Measurements from ENCODE around the gene TMEM203. TPM values are rescaled to one million over a fixed set of nuclear protein-coding genes. Genes with fewer than 3 reads are reported as not detected.

Gene TMEM203
- total and polyA plus RNA-seq, 2 of the 13 experiments (the other 11 are each of a cell fraction or from before 2014, with no cell fraction given) = 23.4 to 36.7 TPM

DNA sequence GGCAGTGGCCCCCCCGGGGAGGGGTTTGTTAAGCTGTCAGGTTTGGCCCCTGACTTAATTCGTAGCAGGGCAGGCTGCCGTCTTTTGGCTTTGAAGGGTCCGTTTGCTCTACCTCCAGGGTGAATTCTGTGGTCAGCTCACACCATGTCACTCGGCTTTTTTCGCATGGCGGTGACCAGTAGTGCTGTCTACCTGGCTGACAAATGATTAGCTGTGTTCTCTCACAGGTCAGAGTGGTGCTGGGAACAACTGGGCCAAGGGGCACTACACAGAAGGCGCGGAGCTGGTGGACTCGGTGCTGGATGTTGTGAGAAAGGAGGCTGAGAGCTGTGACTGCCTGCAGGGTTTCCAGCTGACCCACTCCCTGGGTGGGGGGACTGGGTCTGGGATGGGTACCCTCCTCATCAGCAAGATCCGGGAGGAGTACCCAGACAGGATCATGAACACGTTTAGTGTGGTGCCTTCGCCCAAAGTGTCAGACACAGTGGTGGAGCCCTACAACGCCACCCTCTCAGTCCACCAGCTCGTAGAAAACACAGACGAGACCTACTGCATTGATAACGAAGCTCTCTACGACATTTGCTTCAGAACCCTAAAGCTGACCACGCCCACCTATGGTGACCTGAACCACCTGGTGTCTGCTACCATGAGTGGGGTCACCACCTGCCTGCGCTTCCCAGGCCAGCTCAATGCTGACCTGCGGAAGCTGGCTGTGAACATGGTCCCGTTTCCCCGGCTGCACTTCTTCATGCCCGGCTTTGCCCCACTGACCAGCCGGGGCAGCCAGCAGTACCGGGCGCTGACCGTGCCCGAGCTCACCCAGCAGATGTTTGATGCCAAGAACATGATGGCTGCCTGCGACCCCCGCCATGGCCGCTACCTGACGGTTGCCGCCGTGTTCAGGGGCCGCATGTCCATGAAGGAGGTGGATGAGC lies 37.1 kb upstream of the TMEM203 start (continued):
- TF ChIP-seq SP2 (CRISPR knock-in tag; IDR thresholded peaks at IDR 0.05) (peak; percentile 14; the same call in 1 of the 2 replicates), ZNF781 (CRISPR knock-in tag; IDR thresholded peaks at IDR 0.05; ENCODE audit: borderline replicate concordance, not compliant biosample characterization) (no peak), POLR2G (IDR thresholded peaks at IDR 0.05; ENCODE audit: low read depth, low read length) (no peak), MLLT10 (CRISPR knock-in tag; IDR thresholded peaks at IDR 0.05) (no peak), KLF16 (CRISPR knock-in tag; IDR thresholded peaks at IDR 0.05) (0 out of 4 replicates have a peak, but pooled peaks of 1 of the 2 experiments have one; percentile 5), ETV6 (CRISPR knock-in tag; conservative IDR thresholded peaks at IDR 0.05) (no peak), KMT2A (CRISPR knock-in tag; IDR thresholded peaks at IDR 0.05) (no peak; the same call in 1 of the 2 replicates), ZNF740 (CRISPR knock-in tag; IDR thresholded peaks at IDR 0.05) (no peak), FOXP1 (IDR thresholded peaks at IDR 0.05) (no peak), FOXP1 (CRISPR knock-in tag; IDR thresholded peaks at IDR 0.05) (no peak), ZNF790 (CRISPR knock-in tag; IDR thresholded peaks at IDR 0.05; ENCODE audit: borderline replicate concordance) (no peak), TMF1 (CRISPR knock-in tag; IDR thresholded peaks at IDR 0.05; ENCODE audit: low read depth) (no peak), ZNF432 (CRISPR knock-in tag; IDR thresholded peaks at IDR 0.05; ENCODE audit: borderline replicate concordance) (no peak), GATAD1 (CRISPR knock-in tag; IDR thresholded peaks at IDR 0.05) (no peak), TIGD3 (CRISPR knock-in tag; IDR thresholded peaks at IDR 0.05; ENCODE audit: borderline replicate concordance) (peak; percentile 63; the same call in 1 of the 2 replicates), ZNF12 (CRISPR knock-in tag; IDR thresholded peaks at IDR 0.05) (no peak), ZMAT3 (CRISPR knock-in tag; conservative IDR thresholded peaks at IDR 0.05) (no peak; the same call in 1 of the 2 replicates), EED (CRISPR knock-in tag; IDR thresholded peaks at IDR 0.05) (no peak)
- TF ChIP-seq, protein P1, sequence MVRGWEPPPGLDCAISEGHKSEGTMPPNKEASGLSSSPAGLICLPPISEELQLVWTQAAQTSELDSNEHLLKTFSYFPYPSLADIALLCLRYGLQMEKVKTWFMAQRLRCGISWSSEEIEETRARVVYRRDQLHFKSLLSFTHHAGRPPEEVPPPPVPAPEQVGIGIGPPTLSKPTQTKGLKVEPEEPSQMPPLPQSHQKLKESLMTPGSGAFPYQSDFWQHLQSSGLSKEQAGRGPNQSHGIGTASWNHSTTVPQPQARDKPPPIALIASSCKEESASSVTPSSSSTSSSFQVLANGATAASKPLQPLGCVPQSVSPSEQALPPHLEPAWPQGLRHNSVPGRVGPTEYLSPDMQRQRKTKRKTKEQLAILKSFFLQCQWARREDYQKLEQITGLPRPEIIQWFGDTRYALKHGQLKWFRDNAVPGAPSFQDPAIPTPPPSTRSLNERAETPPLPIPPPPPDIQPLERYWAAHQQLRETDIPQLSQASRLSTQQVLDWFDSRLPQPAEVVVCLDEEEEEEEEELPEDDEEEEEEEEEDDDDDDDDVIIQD (CRISPR knock-in tag; IDR thresholded peaks at IDR 0.05; ENCODE audit: low read depth) = 0 out of 2 replicates have a peak, but pooled peaks have one; percentile 11
- TF ChIP-seq, protein P2, sequence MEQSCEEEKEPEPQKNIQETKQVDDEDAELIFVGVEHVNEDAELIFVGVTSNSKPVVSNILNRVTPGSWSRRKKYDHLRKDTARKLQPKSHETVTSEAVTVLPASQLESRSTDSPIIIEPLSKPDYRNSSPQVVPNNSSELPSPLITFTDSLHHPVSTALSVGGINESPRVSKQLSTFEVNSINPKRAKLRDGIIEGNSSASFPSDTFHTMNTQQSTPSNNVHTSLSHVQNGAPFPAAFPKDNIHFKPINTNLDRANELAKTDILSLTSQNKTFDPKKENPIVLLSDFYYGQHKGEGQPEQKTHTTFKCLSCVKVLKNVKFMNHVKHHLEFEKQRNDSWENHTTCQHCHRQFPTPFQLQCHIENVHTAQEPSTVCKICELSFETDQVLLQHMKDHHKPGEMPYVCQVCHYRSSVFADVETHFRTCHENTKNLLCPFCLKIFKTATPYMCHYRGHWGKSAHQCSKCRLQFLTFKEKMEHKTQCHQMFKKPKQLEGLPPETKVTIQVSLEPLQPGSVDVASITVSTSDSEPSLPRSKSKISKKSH (CRISPR knock-in tag; IDR thresholded peaks at IDR 0.05; ENCODE audit: borderline replicate concordance) = 0 out of 2 replicates have a peak, but pooled peaks have one; percentile 28
- TF ChIP-seq, protein P3, sequence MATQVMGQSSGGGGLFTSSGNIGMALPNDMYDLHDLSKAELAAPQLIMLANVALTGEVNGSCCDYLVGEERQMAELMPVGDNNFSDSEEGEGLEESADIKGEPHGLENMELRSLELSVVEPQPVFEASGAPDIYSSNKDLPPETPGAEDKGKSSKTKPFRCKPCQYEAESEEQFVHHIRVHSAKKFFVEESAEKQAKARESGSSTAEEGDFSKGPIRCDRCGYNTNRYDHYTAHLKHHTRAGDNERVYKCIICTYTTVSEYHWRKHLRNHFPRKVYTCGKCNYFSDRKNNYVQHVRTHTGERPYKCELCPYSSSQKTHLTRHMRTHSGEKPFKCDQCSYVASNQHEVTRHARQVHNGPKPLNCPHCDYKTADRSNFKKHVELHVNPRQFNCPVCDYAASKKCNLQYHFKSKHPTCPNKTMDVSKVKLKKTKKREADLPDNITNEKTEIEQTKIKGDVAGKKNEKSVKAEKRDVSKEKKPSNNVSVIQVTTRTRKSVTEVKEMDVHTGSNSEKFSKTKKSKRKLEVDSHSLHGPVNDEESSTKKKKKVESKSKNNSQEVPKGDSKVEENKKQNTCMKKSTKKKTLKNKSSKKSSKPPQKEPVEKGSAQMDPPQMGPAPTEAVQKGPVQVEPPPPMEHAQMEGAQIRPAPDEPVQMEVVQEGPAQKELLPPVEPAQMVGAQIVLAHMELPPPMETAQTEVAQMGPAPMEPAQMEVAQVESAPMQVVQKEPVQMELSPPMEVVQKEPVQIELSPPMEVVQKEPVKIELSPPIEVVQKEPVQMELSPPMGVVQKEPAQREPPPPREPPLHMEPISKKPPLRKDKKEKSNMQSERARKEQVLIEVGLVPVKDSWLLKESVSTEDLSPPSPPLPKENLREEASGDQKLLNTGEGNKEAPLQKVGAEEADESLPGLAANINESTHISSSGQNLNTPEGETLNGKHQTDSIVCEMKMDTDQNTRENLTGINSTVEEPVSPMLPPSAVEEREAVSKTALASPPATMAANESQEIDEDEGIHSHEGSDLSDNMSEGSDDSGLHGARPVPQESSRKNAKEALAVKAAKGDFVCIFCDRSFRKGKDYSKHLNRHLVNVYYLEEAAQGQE (IDR thresholded peaks at IDR 0.05; ENCODE audit: borderline replicate concordance in 1 of 2, low read depth in 1 of 2, low read length in 2 of 2) = no peak
